Measurements from ENCODE around the gene KIAA0753. TPM values are rescaled to one million over a fixed set of nuclear protein-coding genes. Genes with fewer than 3 reads are reported as not detected.

KIAA0753 gene
- total RNA-seq, 4 donors from 2014 or later, result 14.7 to 36.3 (median 23.3) TPM

DNA sequence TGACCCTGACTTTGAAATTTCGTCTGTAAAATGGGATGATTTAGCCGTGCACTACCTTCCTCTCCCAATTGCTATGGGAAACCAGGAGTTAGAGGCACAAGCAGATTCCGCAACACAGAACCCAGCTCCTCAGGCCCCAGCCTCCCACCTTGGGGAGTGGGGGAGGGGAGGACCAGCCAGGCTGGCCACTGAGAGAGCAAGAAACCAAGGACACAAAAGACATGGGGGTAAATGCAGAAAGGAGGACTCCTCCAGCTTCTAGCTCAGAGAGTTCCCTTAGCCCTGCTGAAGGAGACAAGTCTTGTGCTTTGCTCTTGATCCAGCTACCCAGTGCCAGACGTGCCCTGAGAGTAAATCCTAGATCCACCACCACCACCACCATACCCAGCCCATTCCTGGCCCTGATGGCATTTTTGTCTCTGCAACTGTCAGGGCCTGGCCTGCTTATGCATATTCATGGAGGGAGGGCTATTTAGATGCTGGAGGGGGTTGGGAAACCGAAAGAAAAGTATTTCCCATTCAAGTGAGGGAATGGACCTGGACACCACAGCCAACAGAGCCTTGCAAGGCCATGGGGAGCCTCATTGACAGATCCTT is 110.1 kb downstream of the KIAA0753 start:
- Histone ChIP-seq H3K4me3 (no peak overlapping the region), H3K36me3 (no peaks in the 10 kb centered on the region), H3K9me3 (no peaks in the 10 kb centered on the region), H3K4me1 (no peaks in the 10 kb centered on the region), H3K27me3 (no peaks in the 10 kb centered on the region), H3K27ac (no peak overlapping the region)
- TF ChIP-seq, protein P1, sequence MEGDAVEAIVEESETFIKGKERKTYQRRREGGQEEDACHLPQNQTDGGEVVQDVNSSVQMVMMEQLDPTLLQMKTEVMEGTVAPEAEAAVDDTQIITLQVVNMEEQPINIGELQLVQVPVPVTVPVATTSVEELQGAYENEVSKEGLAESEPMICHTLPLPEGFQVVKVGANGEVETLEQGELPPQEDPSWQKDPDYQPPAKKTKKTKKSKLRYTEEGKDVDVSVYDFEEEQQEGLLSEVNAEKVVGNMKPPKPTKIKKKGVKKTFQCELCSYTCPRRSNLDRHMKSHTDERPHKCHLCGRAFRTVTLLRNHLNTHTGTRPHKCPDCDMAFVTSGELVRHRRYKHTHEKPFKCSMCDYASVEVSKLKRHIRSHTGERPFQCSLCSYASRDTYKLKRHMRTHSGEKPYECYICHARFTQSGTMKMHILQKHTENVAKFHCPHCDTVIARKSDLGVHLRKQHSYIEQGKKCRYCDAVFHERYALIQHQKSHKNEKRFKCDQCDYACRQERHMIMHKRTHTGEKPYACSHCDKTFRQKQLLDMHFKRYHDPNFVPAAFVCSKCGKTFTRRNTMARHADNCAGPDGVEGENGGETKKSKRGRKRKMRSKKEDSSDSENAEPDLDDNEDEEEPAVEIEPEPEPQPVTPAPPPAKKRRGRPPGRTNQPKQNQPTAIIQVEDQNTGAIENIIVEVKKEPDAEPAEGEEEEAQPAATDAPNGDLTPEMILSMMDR (IDR thresholded peaks at IDR 0.05), result no peak
- no peak for TF ChIP-seq POLR2A (IDR thresholded peaks at IDR 0.05)
- DNase-seq, result peak in 1 of 3 donors; percentile 4

DNA sequence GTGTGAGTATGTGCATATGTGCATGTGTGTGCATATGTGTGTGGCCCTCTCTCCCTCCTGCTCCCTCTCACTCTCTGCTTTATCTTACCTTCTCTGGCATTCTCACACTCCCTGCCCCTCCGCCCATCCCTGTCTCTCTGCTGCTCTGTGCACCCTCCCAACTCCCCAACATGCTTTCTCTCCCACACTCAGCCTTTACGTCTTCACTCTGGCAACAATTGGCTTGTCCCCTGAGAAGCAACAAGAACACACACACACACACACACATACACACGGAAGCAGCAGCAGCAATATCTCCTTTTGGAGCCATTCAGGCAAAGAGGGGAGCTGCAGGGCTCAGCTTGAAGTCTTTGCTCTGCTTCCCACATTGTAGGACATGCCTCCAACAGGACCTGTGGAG is 112.0 kb downstream of the KIAA0753 start:
- H3K27ac ChIP-seq, result no peak overlapping the region
- TF ChIP-seq, protein P1 (IDR thresholded peaks at IDR 0.05), result no peak
- no peak for TF ChIP-seq POLR2A (IDR thresholded peaks at IDR 0.05)
- H3K4me3 ChIP-seq, result no peak overlapping the region
- no peaks in the 10 kb centered on the region for H3K4me1 ChIP-seq
- H3K36me3 ChIP-seq, result no peaks in the 10 kb centered on the region
- no peaks in the 10 kb centered on the region for H3K9me3 ChIP-seq
- H3K27me3 ChIP-seq, result no peaks in the 10 kb centered on the region
- peak in 2 of 3 donors; percentile 15 for DNase-seq

Small RNA genes lying within 50 kb of the gene (small RNA-seq; reads per million reads assigned to genes)
- gene MIR4520-1 (0 to 0.06 reads per million in 2 donors), gene RNA5SP435 (0 to 0.41 reads per million in 2 donors)

Other genes with a start within 250 kb of the KIAA0753 start
- gene AIPL1, start 205.6 kb downstream of the KIAA0753 start, total RNA-seq, result not detected
- gene PIMREG, start 196.3 kb downstream of the KIAA0753 start, total RNA-seq, result 1 to 10 TPM in 3 of 4 donors, under 1 TPM in 1; 0.67 to 9.8 (median 7.2) TPM
- gene PITPNM3, start 84.2 kb downstream of the KIAA0753 start, total RNA-seq, result 1 to 10 TPM; 2.1 to 5.4 (median 4.0) TPM
- gene TXNDC17, start 349 bp upstream of the KIAA0753 start, total RNA-seq, result 100 to 1,000 TPM in 3 of 4 donors, 10 to 100 TPM in 1; 73.9 to 192 (median 149) TPM
- gene MED31, start 10.9 kb upstream of the KIAA0753 start, total RNA-seq, result 1 to 10 TPM; 2.0 to 4.9 (median 3.1) TPM
- gene C17orf100, start 11.1 kb upstream of the KIAA0753 start, total RNA-seq, result 10 to 100 TPM in 1 of 4 donors, 1 to 10 TPM in 3; 2.3 to 16.5 (median 3.1) TPM
- gene SLC13A5, start 72.7 kb upstream of the KIAA0753 start, total RNA-seq, result not detected
- 100 to 1,000 TPM in 1 of 4 donors, 10 to 100 TPM in 3; 29.9 to 218 (median 36.3) TPM for gene XAF1, start 115.3 kb upstream of the KIAA0753 start, total RNA-seq
- 1 to 10 TPM in 1 of 4 donors, under 1 TPM in 1, not detected in 2; 0.53 to 4.1 TPM for gene FBXO39, start 135.5 kb upstream of the KIAA0753 start, total RNA-seq
- gene TEKT1, start 191.0 kb upstream of the KIAA0753 start, total RNA-seq, result not detected

Measured in Peyer's patch (tissue), 4 donors.